GM19467 (cell line): Measurements from ENCODE around the gene PARP8.

Experiments
- ATAC-seq: cut with Tn5 transposase; IDR thresholded peaks from one replicate; pipeline ENCODE4 v1.9.1; 2021; ENCODE audit warnings: mild to moderate bottlenecking, moderate library complexity; ENCODE audit not compliant: unreplicated experiment

The PARP8 gene

DNA sequence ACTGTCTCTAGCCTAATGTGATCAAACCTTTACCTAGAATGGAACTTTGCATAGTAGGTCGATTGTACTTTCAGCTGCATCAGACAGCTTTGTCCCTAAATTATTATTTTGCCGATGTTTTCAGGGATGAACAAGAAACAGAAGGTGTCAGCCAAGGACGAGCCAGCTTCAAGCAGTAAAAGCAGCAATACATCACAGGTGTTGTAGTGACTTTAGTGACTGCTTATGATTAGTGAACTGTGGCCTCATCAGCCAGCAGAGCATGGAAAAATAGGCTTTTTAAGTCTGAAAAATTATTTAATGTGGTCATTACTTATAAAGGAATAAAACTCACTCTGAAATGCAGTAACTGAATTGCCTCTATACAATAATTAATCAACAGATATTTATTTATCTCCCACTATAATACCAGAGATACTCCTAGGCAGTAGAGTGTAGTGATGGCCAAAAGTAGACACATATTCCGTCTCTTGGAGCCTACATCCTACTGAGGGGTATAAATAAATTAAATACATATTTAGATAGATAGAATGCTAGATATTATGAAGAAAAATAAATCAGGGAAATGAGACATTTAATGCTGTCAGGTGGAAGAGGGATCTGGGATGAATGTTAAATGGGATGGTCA is 166.3 kb downstream of the PARP8 start:
- no peak for ATAC-seq

DNA sequence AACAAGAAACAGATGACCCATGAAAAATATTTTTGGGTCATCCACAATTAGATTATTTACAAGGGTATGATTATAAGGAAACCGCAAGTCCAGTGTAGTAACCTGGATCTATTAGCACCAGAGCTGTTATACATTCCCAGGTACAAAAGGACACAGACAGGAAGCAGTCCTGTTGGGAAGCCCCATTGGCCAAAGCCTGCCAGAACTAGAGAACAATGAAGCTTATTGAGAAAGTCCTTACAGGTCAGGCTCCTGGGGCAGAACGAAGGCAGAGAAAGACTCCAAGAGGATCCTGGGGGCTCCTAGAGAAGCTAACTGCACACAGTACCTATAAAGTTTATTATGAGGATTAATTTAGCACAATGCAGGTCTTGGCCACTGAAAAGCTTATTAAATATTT is 169.9 kb downstream of the PARP8 start:
- no peak for ATAC-seq

DNA sequence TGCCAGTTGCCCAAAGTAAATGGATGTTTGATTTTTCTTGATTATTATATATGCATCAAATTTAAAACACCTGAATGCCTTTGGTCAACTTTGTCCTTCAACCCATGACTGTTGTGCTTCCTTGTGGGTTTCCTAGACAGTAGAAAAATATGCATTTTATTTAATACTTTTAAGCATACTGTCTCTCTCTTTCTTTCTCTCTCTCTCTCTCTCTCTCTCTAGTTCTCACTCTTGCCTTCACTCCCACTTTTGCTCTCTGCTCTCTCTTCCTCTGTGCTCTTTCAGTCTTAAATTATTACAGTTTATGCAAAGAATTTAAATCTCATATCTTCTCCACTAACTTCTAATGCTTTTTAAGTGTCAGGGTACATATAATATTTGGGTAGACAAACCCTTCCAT is 173.0 kb downstream of the PARP8 start:
- no peak for ATAC-seq

DNA sequence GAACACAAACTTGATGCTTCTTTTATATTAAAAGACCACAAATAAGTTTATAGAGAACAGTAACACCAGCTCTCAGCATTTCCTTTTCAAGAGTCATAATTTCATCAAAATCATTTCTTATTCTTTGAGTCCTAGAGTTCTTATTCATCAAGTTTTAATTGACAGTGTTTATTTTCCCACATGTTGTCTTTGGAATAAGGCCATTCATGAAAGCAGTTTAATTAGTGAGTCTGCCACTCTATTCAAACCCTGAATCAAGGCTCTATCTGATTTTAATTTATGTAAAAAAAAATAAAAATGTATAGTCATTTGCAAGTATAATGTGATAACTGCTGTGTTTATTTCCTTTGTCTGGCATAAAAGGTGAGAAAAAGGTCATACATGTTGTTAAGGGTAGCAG is 176.7 kb downstream of the PARP8 start:
- no peak for ATAC-seq

DNA sequence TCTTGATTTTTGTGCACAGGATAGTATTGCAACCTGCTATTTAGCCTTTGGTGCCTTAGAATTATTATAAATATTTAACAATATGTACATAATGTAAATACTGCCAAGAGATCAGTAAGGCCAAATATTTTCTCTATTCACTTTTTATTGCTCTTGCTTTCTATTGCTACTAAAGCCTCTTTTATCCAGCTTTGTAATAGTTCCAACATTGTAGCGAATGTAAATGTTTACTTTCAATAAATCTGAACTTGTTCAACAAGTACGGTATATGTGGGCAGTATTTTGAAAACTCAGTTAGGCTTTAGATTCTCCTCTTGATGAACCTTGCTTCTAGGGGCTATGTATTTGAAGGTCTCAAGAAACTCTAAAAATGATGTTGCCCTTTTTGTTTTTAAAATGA is 179.8 kb downstream of the PARP8 start:
- ATAC-seq = no peak

DNA sequence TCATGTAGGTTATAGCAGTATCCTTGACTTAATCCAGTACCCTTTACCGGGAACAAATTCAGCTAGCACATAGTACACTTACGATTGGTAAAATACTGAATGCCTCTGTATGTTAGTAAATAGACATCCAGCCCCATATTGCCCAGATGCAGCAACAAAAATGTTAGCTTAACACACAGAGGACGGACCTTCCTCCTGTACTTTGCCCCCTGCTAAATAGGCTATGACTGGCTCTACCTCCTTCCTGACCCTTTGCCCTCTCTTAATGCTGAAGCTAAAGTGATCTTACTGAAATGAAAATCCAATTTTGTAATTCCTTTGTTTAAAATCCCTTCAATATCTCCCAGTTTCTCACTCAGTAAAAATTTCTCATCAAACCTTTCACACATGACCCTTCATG is 183.1 kb downstream of the PARP8 start:
- ATAC-seq = no peak

DNA sequence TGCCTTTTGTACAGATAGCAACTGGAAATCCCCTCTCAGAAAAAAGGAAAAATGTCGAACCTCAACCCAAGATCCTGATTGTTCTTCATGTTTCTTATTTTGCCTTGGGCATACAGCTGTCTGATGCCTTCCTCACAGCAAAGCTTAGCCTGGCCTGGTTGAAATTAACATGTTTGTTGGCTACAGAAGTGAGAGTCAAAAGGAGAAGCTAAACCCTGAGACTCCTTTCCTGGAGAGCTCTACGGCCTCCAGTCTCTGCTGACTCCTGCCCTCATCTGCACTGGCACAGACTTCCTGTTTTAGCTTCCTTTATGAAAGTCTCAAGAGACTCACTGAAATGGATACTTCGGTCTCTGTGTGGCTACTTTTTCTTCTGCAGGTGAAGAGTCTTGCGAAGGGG is 186.7 kb downstream of the PARP8 start:
- peak; percentile 87 for ATAC-seq

DNA sequence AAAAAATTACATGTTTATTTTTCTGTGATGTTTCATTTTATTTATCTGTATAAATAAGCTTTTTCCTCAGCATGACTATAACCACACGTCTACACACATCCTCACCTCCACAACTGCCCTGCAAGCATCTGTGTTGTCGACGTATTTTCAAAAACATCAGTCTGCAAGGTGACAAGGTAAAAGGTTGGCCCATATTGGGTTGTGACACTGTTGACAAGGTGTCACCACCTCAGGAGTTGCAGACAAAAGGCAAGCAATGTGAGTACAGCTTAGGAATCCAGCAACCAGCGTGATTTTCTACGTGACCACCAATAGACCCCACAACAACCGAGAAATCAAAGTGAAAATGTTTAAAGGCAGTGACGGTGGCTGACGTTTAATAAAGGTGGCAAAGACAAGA is 187.6 kb downstream of the PARP8 start:
- no peak for ATAC-seq

DNA sequence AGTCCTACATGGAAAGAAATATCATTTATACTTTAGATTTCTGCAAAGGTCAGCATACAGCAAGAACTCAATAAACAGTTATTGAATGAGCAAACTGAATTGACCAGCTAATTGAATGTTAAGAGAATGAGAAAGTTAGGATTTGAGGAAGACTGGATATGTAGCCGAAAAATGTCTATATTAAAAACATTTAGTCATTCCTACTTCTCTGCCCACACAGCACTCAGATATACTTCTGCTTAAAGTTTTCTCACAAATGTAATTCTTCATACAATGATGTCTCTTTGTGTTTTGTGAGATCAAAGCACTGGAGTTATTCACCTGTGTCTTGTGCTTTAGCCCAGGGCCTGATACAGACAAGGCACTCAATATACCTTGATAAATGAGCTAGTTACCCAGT is 188.6 kb downstream of the PARP8 start:
- no peak for ATAC-seq

DNA sequence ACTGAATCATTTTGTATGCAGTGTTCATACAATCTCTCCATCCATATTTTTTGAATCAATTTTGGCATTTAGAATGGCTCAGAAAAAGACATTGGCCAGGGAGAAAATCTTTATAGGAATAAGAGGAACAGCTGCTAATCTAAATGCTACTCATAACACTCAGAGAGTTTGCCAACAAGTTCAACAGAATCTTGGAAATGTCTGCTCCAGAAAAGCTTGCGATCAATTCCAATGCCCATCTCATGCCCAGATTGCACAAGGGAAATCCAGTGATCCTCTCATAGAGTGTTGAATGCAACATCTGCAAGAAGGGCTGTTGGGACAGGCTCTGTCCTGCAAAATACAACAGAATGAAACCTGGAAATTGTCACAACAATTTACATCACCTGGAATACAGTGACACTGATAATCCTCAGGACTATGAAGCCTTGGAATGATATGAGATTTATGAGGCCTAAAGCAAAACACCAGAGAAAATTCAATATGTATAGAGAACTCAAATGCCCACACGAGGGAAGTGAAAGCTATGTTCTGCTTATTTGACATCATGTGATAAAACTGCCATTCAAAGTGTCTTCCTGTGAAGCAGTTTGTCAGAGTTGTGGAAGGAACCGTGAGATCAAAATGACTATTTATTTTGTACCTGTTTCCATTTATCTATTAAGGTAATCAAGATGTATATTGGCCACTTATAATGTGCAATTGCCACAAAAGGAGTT is 190.1 kb downstream of the PARP8 start:
- ATAC-seq = peak; percentile 66

DNA sequence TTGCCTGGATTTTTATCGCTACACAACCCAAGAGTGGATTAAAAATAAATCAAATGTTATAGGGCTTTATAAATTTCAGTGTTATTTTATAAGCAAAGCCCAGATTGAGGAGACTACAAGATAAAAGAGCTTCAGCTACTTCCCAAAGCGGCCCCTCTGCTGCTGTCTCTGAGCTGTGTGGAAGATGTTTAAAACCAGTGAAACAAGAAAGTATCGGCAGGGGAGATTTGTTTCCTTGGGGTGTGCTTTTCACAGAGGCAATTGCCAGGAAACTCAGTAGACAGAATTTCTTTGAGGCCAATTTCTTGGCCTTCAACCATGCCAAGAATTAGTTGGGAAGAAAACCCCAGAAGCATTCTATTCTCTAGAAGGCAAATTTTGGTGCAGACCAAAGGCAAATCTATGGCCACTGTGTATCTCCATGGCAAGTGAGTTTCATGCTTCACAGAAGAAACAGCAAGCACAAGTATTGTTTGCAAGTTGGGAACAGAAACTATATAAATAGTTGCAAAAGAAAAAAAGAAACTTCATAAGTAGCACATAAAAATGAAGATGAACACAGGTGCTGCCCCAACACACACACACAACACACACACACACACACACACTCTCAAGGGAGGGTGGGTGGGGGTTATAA is 197.2 kb downstream of the PARP8 start:
- no peak for ATAC-seq

DNA sequence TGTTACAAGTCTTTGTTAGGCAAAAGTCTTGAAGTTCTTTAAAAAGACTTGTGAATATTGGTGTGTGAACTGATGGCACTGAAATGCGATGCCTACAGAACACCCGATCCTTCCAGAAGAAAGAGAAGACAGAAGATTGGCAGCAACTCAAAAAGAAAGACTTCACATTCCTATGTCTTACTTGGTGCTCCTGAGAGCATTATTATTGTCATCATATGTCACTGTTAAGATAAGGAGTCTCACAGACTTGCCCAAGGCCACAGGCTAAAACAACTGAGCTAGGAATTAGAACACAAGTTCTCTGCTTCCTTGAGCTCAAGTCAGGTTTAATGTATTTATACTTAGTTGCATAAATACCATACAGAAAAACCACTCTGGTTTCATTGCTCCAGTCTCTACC is 198.0 kb downstream of the PARP8 start:
- ATAC-seq = no peak

DNA sequence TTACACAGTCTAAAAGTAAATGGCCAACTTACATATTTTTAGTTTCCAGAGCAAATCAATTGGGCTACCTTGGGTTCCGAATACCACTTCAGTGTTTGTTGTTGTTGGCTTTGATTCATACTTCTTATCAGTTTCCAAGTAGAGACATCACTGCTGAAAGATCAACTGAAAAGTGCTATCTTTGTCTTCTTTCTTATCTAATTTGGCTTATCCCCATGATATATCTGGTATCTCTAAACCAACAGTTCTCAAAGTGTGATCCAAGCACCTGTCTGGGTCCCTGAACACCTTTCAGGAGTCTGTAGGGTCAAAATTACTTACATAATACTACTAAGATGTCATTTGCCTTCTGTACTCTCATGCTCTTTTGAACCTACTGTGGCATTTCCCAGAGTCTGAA is 200.0 kb downstream of the PARP8 start:
- ATAC-seq = no peak

DNA sequence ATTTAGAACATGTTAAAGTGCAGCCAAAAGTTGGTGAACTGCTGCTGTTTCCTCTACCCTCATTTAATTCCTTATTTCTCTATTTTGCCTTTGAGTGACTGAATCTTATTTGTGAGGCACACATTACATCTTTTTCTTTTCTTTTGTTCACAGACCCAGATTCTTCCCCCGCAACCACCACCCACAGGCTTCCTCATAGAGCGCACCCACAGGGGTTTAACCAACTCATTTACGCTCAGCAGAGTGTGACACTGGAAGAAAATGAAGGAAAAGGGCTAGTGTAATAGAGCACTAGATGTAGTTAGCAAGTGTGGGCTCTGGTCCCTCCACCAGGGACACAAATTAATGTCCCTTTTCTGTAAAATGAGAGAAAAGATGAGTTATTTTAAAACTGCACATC is 200.7 kb downstream of the PARP8 start:
- no peak for ATAC-seq

DNA sequence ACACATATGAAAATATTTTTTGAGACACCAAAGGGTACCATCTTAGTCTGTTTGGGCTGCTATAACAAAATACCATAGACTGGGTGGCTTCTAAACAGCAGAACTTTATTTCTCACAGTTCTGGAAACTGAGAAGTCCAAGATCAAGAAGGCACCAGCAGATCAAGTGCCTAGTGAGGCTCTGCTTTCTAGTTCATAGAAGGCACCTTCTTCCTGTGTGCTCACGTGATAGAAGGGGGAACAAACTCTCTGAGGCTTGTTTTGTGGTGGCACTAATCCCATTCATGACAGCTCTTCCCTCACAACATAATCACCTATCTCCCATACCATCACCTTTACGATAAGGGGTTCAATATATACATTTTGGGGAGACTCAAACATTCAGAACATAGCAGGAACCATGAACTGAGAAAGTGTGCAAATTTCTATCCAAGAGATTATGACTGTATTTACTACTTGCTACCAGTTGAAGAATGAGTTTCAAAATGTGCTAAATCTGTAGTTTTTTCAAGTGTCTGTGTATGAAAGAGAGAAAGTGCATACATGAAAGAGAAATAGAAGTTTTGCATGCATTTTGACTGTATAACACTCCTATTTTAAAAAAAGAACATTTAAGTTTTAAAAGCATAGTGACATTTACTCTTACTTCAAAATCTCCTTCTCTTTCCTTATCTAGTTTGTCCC is 207.3 kb downstream of the PARP8 start:
- ATAC-seq = no peak

DNA sequence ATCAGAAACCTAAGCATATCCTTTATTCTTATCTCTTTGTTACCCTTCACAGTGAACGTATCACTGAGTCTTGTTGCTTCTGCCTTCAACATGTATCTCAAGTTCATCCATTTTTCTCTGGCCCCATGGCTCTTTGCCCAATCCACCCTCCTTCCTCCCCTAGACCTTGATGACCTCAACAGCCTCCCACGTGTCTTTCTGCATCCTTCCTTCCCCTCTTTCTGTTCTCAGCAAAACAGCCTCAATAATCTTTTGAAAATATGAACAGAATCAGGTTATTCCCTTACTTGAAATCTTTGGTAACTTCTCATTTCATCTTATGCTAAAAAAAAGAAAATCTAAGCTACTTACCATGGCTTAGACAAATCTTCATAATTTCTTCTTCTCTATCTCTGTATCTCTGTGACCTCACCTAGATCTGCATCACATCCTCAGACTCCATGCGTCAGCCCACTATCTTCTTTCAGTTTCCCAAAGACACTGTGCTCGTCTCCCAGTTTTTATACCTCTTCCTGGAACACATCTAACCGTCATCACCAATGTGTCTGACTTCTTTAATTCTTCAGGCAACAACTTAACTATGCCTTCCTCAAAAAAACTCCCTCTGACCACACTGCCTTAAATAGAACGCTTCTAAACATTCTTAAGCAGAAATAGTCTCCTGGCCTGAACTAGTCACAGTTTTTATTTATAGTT is 208.0 kb downstream of the PARP8 start:
- ATAC-seq = no peak

DNA sequence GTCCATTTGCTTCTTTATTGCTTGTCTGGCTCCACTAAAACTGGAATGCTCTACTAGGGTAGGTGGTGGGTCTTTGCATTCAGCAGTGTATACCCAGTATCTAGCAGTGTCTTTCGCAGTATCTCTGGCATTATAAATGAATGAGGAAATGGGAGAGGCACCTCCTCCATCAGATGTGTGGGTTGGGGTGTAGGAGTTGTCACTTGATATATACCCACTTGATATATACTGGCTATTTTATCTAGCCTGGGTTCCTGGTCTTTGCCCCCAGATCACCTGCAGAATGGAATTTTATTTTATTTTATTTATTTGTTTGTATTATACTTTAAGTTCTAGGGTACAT is 208.5 kb downstream of the PARP8 start:
- no peak for ATAC-seq

DNA sequence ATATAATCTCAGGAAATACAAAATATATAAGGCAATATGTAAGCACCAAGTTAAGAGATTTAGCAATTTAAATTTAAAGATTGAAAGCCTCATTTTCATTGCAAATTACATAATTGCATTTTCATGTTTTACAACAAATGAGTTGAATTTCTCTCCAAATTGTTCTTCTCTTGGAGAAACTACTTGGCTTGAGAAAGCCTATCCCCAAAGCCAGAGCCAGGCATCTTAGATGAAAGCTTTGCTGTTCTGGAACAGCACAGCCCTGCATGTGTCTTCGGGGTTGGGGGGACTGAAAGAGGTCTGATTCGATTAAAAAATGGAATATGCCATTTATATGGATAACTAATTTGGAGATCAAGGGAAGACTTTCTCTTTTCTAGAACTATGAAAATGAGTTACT is 212.0 kb downstream of the PARP8 start:
- ATAC-seq = no peak

DNA sequence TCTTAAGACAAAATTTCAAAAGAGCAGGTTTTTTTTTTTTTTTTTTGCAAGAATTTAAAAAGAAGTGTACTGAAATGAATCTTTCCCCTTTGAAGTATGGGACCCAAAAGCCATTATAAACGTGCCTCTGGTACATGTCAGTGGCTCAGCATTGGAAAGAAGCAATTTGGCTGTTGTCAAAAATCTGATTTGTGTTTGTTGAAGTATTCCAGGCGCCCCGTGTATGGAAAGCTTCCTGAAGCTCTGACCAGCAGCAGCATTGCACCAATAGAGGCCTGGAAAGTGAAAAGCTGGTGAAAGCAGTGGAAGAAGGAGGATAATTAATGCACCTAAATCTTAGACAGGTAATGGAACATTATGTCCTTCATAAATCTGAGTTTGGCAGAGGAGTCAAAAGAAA is 215.0 kb downstream of the PARP8 start:
- no peak for ATAC-seq

DNA sequence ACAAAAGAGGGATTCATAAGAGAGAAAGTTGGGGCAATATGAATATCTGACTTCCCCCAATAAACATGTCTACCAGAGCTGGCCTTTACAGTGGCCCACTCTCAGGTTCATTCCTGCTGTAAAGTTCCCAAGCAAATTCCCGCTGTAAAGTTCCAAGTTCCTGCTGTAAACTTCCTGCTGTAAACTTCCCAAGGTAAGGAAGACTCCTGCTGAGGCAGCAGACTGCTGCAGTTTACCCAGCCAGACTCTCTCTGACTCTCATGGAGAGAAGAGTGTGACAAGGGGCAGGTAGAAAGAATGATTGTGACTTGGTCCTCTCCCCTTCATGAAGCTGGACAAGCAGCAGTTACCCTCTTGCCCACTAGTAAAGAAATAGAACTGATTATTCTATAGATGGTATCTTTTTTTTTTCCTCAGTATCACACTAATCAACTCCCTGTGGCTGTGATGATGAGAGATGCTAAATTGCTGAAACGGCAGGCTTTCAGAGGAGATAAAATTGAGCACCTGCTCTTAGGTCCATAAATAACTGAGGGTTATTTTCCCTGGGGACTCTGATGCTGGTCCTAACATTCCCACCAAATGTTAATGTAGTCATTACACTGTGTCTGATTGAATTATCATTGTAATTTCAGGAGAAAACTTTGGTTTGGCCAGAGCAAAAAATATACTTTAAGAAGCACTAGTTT is 220.4 kb downstream of the PARP8 start:
- ATAC-seq = no peak
